Ishikawa (cell line): ENCODE measurements around the gene TPK1.

Experiments used
- MAX ChIP-seq: IDR thresholded peaks from 2 replicates; pipeline ENCODE4 v1.6.1; 2012
- TAF1 ChIP-seq: IDR thresholded peaks from 2 replicates; pipeline ENCODE4 v1.6.1; 2012; ENCODE audit warnings: low read depth, mild to moderate bottlenecking
- YY1 ChIP-seq: IDR thresholded peaks from 2 replicates; pipeline ENCODE4 v1.6.1; 2012; ENCODE audit warnings: low read depth

DNA sequence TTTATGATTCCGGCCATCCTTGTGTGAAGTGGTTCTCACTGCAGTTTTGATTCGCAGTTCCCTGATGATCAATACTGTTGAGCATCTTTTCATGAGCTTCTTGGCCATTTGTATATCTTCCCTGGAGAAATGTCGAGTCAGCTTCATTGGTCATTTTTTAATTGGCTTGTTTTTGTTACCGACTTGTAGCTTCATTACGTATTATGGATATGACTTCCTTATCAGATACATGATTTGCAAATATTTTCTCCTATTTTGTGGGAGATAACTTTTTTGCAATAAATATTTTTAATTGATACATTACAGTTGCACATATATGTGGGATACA lies 27.4 kb upstream of the TPK1 start:
- TF ChIP-seq YY1, result no peak
- TF ChIP-seq MAX, result no peak
- no peak for TF ChIP-seq TAF1
